ENCODE data around the gene SEMA6B. TPM values are rescaled to one million over a fixed set of nuclear protein-coding genes. Genes with fewer than 3 reads are reported as not detected.
A peak's percentile ranks its signal among the peaks of the same experiment; 100 is the strongest.

SEMA6B gene
- total RNA-seq, 1 donor from 2014 or later = 8.3 TPM

- TF ChIP-seq POLR2A (IDR thresholded peaks at IDR 0.05) = no peak
- TF ChIP-seq POLR2AphosphoS5 (IDR thresholded peaks at IDR 0.05; ENCODE audit: insufficient read depth in 1 of 2, low read depth in 1 of 2) = no peak
- no peak for TF ChIP-seq CTCF (IDR thresholded peaks at IDR 0.05)
- DNase-seq (ENCODE audit: extremely low spot score in 2 of 2) = no peak
- peak overlapping the region; percentile 38 for H3K27ac ChIP-seq
Observed at GRCh38 chr19:4580961-4581665, 21.6 kb upstream of the SEMA6B start.

GRCh38 chr19:4580021-4580901 is 20.8 kb upstream of the SEMA6B start:
- peak overlapping the region; percentile 38 for H3K27ac ChIP-seq
- H3K4me1 ChIP-seq = peaks cover 23% of the 10 kb centered on the region
- peak overlapping the region; percentile 42 to 45 for H3K4me3 ChIP-seq
- no peak for DNase-seq (ENCODE audit: extremely low spot score in 2 of 2)
- intact Hi-C loops (cut with DNase I) = no loop called here
- no peaks in the 10 kb centered on the region for H3K27me3 ChIP-seq
- H3K36me3 ChIP-seq = no peaks in the 10 kb centered on the region
- no peaks in the 10 kb centered on the region for H3K9me3 ChIP-seq
- TF ChIP-seq CTCF (IDR thresholded peaks at IDR 0.05) (no peak), POLR2A (IDR thresholded peaks at IDR 0.05) (no peak), POLR2AphosphoS5 (IDR thresholded peaks at IDR 0.05; ENCODE audit: insufficient read depth in 1 of 2, low read depth in 1 of 2) (no peak)

More at GRCh38 chr19:4580961-4581665, 21.6 kb upstream of the SEMA6B start:
- intact Hi-C loops (cut with DNase I) = no loop called here
- H3K9me3 ChIP-seq = no peaks in the 10 kb centered on the region
- H3K4me3 ChIP-seq = peak overlapping the region; percentile 42 to 45
- H3K4me1 ChIP-seq = peaks cover 16% of the 10 kb centered on the region
- H3K36me3 ChIP-seq = no peaks in the 10 kb centered on the region
- no peaks in the 10 kb centered on the region for H3K27me3 ChIP-seq

GRCh38 chr19:4579389-4579788 is 19.9 kb upstream of the SEMA6B start:
- intact Hi-C loops (cut with DNase I) = loop anchor here (5.0 kb wide), 1 partner anchor 58 kb away; the partner anchor contains the start of gene TNFAIP8L1
- no peak for DNase-seq (ENCODE audit: extremely low spot score in 2 of 2)
- no peak overlapping the region for H3K27ac ChIP-seq
- no peaks in the 10 kb centered on the region for H3K27me3 ChIP-seq
- H3K9me3 ChIP-seq = no peaks in the 10 kb centered on the region
- no peak for TF ChIP-seq POLR2A (IDR thresholded peaks at IDR 0.05)
- no peak for TF ChIP-seq CTCF (IDR thresholded peaks at IDR 0.05)
- TF ChIP-seq POLR2AphosphoS5 (IDR thresholded peaks at IDR 0.05; ENCODE audit: insufficient read depth in 1 of 2, low read depth in 1 of 2) = no peak
- H3K4me1 ChIP-seq = peaks cover 24% of the 10 kb centered on the region
- H3K36me3 ChIP-seq = no peaks in the 10 kb centered on the region
- H3K4me3 ChIP-seq = no peak overlapping the region

- Histone ChIP-seq H3K4me1 (peaks cover 21% of the 10 kb centered on the region), H3K36me3 (no peaks in the 10 kb centered on the region), H3K27ac (no peak overlapping the region), H3K27me3 (no peaks in the 10 kb centered on the region), H3K4me3 (no peak overlapping the region), H3K9me3 (no peaks in the 10 kb centered on the region)
- TF ChIP-seq CTCF (IDR thresholded peaks at IDR 0.05) (no peak), POLR2A (IDR thresholded peaks at IDR 0.05) (no peak), POLR2AphosphoS5 (IDR thresholded peaks at IDR 0.05; ENCODE audit: insufficient read depth in 1 of 2, low read depth in 1 of 2) (no peak)
- DNase-seq (ENCODE audit: extremely low spot score in 2 of 2) = no peak
- intact Hi-C loops (cut with DNase I) = loop anchor here (5.0 kb wide), 1 partner anchor 59 kb away; the partner anchor contains the start of gene TNFAIP8L1
Observed at GRCh38 chr19:4578552-4579248, 19.2 kb upstream of the SEMA6B start.
